WTC11 (cell line): ENCODE measurements around the gene STK33.

ENCODE experiments used
- IRF2 ChIP-seq: sonication (generic); formaldehyde crosslinking; IDR thresholded peaks from 2 replicates; pipeline ENCODE4 v1.8.0; 2022; ENCODE audit warnings: low read depth, missing genetic modification reagents, borderline replicate concordance
- JUN ChIP-seq: sonication (generic); formaldehyde crosslinking; IDR thresholded peaks from 2 replicates; pipeline ENCODE4 v1.8.0; 2023; ENCODE audit warnings: mild to moderate bottlenecking, missing genetic modification reagents
- NR3C1 ChIP-seq: sonication (generic); formaldehyde crosslinking; conservative IDR thresholded peaks from 2 replicates; pipeline ENCODE4 v1.8.1; 2023; ENCODE audit warnings: low read depth, mild to moderate bottlenecking, missing genetic modification reagents
- SP1 ChIP-seq: sonication (generic); formaldehyde crosslinking; conservative IDR thresholded peaks from 2 replicates; pipeline ENCODE4 v1.8.1; 2022; ENCODE audit warnings: missing genetic modification reagents
- TF ChIP-seq, protein P1 (sequence below): fragments of 200-600 bp; IDR thresholded peaks from 2 replicates; pipeline ENCODE4 v1.8.0; 2022; ENCODE audit warnings: antibody characterized with exemption
- TF ChIP-seq, protein P2 (sequence below): sonication (generic); formaldehyde crosslinking; IDR thresholded peaks from 2 replicates; pipeline ENCODE4 v1.8.0; 2022; ENCODE audit warnings: mild to moderate bottlenecking, missing genetic modification reagents
- TF ChIP-seq, protein P3 (sequence below): sonication (generic); formaldehyde crosslinking; IDR thresholded peaks from 2 replicates; pipeline ENCODE4 v1.8.1; 2022; ENCODE audit warnings: low read depth, missing genetic modification reagents, borderline replicate concordance
- TF ChIP-seq, protein P4 (sequence below): sonication (generic); formaldehyde crosslinking; IDR thresholded peaks from 2 replicates; pipeline ENCODE4 v1.8.0; 2022; ENCODE audit warnings: missing genetic modification reagents

DNA sequence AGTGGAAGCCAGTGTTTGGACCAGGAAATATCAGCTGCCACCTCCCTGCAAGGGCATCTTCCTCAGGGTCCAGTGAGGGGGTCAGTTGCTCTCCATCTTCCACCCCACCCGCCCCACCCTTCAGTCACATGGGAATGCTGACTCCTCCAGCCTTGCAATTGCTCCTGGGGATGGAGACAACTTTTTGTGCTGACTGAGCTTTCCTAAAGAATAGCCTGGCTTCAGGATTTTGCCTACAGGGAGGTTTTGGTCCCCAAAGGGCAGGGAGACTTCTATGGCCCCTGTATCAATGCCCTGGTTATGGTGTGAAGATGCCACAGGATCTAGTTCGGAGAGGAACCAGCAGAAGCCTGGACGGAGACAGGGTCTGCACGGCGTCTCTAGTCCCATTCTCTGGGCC lies 206.3 kb downstream of the STK33 start:
- TF ChIP-seq, protein P1, sequence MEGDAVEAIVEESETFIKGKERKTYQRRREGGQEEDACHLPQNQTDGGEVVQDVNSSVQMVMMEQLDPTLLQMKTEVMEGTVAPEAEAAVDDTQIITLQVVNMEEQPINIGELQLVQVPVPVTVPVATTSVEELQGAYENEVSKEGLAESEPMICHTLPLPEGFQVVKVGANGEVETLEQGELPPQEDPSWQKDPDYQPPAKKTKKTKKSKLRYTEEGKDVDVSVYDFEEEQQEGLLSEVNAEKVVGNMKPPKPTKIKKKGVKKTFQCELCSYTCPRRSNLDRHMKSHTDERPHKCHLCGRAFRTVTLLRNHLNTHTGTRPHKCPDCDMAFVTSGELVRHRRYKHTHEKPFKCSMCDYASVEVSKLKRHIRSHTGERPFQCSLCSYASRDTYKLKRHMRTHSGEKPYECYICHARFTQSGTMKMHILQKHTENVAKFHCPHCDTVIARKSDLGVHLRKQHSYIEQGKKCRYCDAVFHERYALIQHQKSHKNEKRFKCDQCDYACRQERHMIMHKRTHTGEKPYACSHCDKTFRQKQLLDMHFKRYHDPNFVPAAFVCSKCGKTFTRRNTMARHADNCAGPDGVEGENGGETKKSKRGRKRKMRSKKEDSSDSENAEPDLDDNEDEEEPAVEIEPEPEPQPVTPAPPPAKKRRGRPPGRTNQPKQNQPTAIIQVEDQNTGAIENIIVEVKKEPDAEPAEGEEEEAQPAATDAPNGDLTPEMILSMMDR: no peak
- TF ChIP-seq, protein P2, sequence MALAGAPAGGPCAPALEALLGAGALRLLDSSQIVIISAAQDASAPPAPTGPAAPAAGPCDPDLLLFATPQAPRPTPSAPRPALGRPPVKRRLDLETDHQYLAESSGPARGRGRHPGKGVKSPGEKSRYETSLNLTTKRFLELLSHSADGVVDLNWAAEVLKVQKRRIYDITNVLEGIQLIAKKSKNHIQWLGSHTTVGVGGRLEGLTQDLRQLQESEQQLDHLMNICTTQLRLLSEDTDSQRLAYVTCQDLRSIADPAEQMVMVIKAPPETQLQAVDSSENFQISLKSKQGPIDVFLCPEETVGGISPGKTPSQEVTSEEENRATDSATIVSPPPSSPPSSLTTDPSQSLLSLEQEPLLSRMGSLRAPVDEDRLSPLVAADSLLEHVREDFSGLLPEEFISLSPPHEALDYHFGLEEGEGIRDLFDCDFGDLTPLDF (CRISPR knock-in tag): no peak
- TF ChIP-seq SP1 (CRISPR knock-in tag): no peak
- TF ChIP-seq, protein P3, sequence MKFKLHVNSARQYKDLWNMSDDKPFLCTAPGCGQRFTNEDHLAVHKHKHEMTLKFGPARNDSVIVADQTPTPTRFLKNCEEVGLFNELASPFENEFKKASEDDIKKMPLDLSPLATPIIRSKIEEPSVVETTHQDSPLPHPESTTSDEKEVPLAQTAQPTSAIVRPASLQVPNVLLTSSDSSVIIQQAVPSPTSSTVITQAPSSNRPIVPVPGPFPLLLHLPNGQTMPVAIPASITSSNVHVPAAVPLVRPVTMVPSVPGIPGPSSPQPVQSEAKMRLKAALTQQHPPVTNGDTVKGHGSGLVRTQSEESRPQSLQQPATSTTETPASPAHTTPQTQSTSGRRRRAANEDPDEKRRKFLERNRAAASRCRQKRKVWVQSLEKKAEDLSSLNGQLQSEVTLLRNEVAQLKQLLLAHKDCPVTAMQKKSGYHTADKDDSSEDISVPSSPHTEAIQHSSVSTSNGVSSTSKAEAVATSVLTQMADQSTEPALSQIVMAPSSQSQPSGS (CRISPR knock-in tag): no peak
- no peak for TF ChIP-seq NR3C1 (CRISPR knock-in tag)
- no peak for TF ChIP-seq JUN (CRISPR knock-in tag)
- TF ChIP-seq IRF2 (CRISPR knock-in tag): no peak
- TF ChIP-seq, protein P4, sequence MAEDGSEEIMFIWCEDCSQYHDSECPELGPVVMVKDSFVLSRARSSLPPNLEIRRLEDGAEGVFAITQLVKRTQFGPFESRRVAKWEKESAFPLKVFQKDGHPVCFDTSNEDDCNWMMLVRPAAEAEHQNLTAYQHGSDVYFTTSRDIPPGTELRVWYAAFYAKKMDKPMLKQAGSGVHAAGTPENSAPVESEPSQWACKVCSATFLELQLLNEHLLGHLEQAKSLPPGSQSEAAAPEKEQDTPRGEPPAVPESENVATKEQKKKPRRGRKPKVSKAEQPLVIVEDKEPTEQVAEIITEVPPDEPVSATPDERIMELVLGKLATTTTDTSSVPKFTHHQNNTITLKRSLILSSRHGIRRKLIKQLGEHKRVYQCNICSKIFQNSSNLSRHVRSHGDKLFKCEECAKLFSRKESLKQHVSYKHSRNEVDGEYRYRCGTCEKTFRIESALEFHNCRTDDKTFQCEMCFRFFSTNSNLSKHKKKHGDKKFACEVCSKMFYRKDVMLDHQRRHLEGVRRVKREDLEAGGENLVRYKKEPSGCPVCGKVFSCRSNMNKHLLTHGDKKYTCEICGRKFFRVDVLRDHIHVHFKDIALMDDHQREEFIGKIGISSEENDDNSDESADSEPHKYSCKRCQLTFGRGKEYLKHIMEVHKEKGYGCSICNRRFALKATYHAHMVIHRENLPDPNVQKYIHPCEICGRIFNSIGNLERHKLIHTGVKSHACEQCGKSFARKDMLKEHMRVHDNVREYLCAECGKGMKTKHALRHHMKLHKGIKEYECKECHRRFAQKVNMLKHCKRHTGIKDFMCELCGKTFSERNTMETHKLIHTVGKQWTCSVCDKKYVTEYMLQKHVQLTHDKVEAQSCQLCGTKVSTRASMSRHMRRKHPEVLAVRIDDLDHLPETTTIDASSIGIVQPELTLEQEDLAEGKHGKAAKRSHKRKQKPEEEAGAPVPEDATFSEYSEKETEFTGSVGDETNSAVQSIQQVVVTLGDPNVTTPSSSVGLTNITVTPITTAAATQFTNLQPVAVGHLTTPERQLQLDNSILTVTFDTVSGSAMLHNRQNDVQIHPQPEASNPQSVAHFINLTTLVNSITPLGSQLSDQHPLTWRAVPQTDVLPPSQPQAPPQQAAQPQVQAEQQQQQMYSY (CRISPR knock-in tag): no peak
